ENCODE data around the gene TSSK3.
"Not testable (repeated sequence)": the region's sequence is repeated elsewhere in the genome, so short reads cannot be mapped to it uniquely, and the experiment has no call there.

The TSSK3 gene

DNA sequence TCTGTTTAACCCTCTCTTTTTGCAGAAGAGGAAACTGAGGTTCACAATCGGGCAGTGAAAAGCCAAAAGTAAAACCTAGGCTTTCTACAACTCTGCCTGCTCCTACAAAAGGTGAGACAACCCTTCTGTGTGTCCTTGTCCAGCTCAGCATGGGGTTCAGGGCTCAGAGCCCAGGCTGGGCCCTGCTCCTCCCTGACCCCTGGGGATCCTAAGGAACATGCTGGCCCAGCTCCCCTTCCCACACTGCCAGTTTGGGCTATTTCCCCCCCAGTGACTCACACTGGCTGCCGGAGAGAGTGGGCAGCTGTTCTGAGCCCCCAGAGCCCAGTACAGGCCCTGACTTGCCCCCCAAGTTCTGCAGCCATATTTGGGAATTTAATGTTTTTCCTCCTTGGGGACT, 8.9 kb upstream of the TSSK3 start:
- H3K4me3 ChIP-seq (ENCODE audit: low read length): peak overlapping the region; percentile 83
- H3K27me3 ChIP-seq (replicated peaks; ENCODE audit: control insufficient read depth, insufficient read depth, low read length): no peaks in the 10 kb centered on the region
- H3K9ac ChIP-seq (ENCODE audit: low read length): peak overlapping the region; percentile 89
- no peaks in the 10 kb centered on the region for H3K9me3 ChIP-seq (ENCODE audit: control insufficient read depth, low read length)
- peaks cover 27% of the 10 kb centered on the region for H3K4me1 ChIP-seq (ENCODE audit: control insufficient read depth, insufficient read depth, low read length)
- no peaks in the 10 kb centered on the region for H3K36me3 ChIP-seq (ENCODE audit: control insufficient read depth, insufficient read depth, low read length, severe bottlenecking)
- no peak for DNase-seq (ENCODE audit: low read depth)

DNA sequence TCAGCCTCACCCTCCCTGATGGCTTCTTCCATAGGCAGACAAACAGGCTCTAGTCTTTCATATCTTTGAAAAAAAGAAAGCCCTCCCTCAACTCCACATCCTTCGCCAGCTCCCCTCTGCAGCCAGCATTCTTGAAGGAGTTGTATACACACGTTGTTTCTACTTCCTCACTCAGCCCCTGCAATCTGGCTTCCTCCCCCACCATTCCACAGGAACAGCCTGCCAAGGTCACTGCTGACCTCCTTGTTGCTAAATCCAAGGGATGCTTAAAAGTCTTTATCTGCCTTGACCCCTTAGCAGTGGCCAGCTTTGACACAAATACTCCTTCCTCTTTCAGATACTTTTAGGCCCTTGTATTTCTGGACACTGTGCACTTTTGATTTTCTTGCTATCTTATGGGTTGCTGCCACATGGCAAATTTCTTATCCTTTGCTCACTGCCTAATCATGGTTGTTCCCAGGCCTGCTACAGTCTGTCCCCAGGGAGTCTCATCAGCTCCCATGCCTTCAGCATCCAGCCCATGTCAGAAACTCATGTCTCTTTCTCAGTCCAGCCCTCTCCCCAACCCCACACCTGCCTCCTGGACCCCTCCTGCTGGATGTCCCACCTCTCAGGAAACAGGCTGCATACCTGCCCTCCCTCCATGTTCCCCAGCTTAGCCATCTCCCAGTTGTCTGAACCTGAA, 8.3 kb upstream of the TSSK3 start:
- peak; percentile 43 for DNase-seq (ENCODE audit: low read depth)
- peak overlapping the region; percentile 83 for H3K4me3 ChIP-seq (ENCODE audit: low read length)

DNA sequence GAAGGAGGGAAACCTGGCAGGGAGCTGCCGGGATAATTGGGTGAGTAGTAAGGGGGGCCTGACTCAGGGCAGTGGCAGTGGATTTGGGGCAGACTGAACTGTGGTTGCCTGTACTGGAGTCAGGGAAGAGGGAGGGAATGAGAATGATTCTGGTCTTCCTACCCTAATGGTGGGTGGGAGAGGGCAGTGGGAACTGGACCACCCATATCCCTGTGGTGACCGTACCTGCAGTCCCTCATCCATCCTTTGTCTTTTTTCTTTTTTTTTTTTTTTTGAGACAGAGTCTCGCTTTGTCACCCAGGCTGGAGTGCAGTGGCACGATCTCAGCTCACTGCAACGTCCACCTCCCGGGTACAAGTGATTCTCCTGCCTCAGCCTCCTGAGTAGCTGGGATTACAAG, 6.6 kb upstream of the TSSK3 start:
- DNase-seq (ENCODE audit: low read depth); H3K9ac ChIP-seq (ENCODE audit: low read length); H3K4me3 ChIP-seq (ENCODE audit: low read length); H3K27me3 ChIP-seq (replicated peaks; ENCODE audit: control insufficient read depth, insufficient read depth, low read length); H3K36me3 ChIP-seq (ENCODE audit: control insufficient read depth, insufficient read depth, low read length, severe bottlenecking); H3K9me3 ChIP-seq (ENCODE audit: control insufficient read depth, low read length): not testable (repeated sequence)
- H3K4me1 ChIP-seq (ENCODE audit: control insufficient read depth, insufficient read depth, low read length): peaks cover 27% of the 10 kb centered on the region

More for the DNA sequence above, 8.3 kb upstream of the TSSK3 start:
- Histone ChIP-seq H3K27me3 (replicated peaks; ENCODE audit: control insufficient read depth, insufficient read depth, low read length) (no peaks in the 10 kb centered on the region), H3K36me3 (ENCODE audit: control insufficient read depth, insufficient read depth, low read length, severe bottlenecking) (no peaks in the 10 kb centered on the region), H3K9me3 (ENCODE audit: control insufficient read depth, low read length) (no peaks in the 10 kb centered on the region), H3K9ac (ENCODE audit: low read length) (peak overlapping the region; percentile 89), H3K4me1 (ENCODE audit: control insufficient read depth, insufficient read depth, low read length) (peaks cover 27% of the 10 kb centered on the region)

DNA sequence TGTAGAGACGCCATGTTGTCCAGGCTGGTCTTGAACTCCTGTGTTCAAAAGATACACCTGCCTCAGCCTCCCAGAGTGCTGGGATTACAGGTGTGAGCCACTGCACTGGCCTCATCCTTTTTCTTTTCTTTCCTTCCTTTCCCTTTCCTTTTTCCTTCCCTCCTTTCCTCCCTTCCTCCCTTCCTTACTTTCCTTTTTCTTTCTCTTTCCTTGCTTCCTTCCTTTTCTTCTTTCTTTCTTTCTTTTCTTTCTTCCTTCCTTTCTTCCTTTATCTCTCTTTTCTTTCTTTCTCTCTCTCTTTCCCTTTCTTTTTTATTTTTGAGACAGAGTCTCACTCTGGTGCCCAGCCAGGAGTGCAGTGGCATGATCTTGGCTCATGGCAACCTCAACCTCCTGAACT, 5.9 kb upstream of the TSSK3 start:
- DNase-seq (ENCODE audit: low read depth): no peak
- Histone ChIP-seq H3K27me3 (replicated peaks; ENCODE audit: control insufficient read depth, insufficient read depth, low read length) (no peaks in the 10 kb centered on the region), H3K4me1 (ENCODE audit: control insufficient read depth, insufficient read depth, low read length) (peaks cover 27% of the 10 kb centered on the region), H3K36me3 (ENCODE audit: control insufficient read depth, insufficient read depth, low read length, severe bottlenecking) (no peaks in the 10 kb centered on the region), H3K4me3 (ENCODE audit: low read length) (no peak overlapping the region), H3K9ac (ENCODE audit: low read length) (no peak overlapping the region), H3K9me3 (ENCODE audit: control insufficient read depth, low read length) (no peaks in the 10 kb centered on the region)

DNA sequence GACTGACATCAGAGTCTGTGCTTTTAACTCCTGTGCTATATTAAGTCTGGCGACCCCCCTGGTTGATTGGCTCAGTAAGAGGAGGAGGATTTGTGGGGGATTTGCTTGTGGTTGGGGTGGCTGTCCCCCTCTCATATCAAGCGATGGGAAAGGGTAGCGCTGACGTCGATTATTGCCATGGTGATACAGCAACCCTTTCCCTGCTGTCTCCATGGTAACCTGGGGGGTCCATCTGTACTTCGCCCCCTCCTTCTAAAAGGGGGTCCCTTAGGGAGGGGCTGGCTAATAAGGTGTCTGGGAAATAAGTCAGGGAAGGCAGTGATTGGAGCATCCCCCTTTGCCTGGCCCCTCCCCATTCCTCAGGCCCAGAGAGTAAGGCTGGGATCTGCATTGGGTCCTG, 4.7 kb upstream of the TSSK3 start:
- Histone ChIP-seq H3K27me3 (replicated peaks; ENCODE audit: control insufficient read depth, insufficient read depth, low read length) (no peaks in the 10 kb centered on the region), H3K4me3 (ENCODE audit: low read length) (no peak overlapping the region), H3K4me1 (ENCODE audit: control insufficient read depth, insufficient read depth, low read length) (peaks cover 25% of the 10 kb centered on the region), H3K9me3 (ENCODE audit: control insufficient read depth, low read length) (no peaks in the 10 kb centered on the region), H3K9ac (ENCODE audit: low read length) (no peak overlapping the region), H3K36me3 (ENCODE audit: control insufficient read depth, insufficient read depth, low read length, severe bottlenecking) (no peaks in the 10 kb centered on the region)
- no peak for DNase-seq (ENCODE audit: low read depth)

DNA sequence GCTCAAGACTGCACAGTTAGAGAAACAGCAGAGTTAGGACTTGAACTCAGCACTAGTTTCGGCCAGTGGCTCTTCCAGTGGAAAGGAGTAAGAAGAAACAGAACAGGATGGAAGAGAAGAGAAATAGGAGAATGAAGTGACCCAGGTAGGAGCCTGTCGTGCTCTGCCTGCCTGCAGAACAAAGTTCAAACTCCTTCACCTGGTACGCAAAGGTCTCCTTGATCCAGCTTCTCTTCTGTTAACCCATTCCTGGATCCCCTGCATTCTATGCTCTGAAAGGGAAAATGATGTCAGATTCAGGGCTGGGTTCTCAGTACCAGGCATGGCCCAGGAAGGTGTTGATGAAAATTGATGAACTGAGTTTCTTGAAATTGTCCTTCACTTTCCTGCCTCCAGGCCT, 3.9 kb upstream of the TSSK3 start:
- no peaks in the 10 kb centered on the region for H3K27me3 ChIP-seq (replicated peaks; ENCODE audit: control insufficient read depth, insufficient read depth, low read length)
- no peak overlapping the region for H3K9ac ChIP-seq (ENCODE audit: low read length)
- peaks cover 5% of the 10 kb centered on the region for H3K36me3 ChIP-seq (ENCODE audit: control insufficient read depth, insufficient read depth, low read length, severe bottlenecking)
- DNase-seq (ENCODE audit: low read depth): no peak
- no peak overlapping the region for H3K4me3 ChIP-seq (ENCODE audit: low read length)
- no peaks in the 10 kb centered on the region for H3K9me3 ChIP-seq (ENCODE audit: control insufficient read depth, low read length)
- peaks cover 20% of the 10 kb centered on the region for H3K4me1 ChIP-seq (ENCODE audit: control insufficient read depth, insufficient read depth, low read length)

DNA sequence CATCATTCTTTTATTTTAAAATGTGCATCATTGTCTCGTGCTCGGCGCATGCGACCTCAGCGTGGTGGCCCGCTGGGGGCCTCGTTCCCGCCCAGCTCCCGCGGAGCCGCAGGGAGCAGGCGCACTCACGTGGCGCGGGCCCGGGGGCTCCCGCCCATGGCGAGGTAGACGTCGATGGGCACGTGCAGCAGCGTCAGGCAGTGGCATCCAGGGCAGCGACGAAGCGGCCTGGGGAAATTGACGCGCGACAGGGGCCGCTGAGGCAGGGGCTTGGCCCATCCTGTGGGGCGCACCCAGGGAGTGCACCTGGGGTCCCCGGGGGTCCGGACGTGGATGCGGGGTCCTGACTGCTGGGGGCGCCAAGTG, 1.0 kb upstream of the TSSK3 start:
- H3K27me3 ChIP-seq (replicated peaks; ENCODE audit: control insufficient read depth, insufficient read depth, low read length): no peaks in the 10 kb centered on the region
- H3K36me3 ChIP-seq (ENCODE audit: control insufficient read depth, insufficient read depth, low read length, severe bottlenecking): peaks cover 22% of the 10 kb centered on the region
- no peak overlapping the region for H3K4me3 ChIP-seq (ENCODE audit: low read length)
- H3K4me1 ChIP-seq (ENCODE audit: control insufficient read depth, insufficient read depth, low read length): peaks cover 22% of the 10 kb centered on the region
- H3K9ac ChIP-seq (ENCODE audit: low read length): no peak overlapping the region
- no peak for DNase-seq (ENCODE audit: low read depth)
- no peaks in the 10 kb centered on the region for H3K9me3 ChIP-seq (ENCODE audit: control insufficient read depth, low read length)

DNA sequence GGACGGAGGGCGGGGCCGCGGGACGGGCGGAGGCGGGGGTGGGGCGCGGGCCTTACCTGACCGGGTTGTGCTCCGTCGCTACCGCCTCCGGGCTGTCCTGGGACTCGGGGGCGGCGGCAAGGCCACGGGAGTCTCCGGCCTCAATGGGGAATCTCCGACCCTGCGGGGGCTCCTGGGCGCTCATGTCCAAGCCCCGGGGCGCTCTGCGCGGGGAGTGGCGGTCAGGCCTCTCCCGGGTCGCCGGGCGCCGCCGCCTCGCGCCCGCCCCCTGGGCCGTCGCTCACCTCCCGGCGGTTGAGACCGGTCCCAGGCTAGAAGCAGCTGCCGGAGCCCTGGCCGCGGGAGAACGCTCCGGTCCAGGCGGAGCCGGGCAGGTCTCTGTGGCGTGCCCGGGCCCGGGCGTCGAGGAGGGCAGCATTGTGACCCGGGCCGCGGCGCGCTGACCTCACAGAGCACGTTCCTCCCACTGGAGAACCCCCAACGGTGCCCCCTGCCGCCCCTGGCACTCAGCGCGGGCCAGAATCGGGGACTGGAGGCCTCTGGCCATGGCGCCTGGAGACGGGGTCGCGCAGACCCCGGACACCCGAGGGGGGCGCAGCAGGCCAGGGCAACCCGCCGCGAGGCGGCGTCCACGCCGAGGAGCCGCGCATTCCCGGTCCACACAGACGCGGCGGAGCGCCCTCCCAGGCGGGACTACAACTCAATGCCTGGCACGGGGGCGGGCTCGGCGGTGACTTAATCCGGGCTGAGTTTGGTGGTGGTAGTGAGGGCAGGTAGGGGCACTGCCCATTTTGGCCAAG, 465 bp upstream of the TSSK3 start:
- Histone ChIP-seq H3K36me3 (ENCODE audit: control insufficient read depth, insufficient read depth, low read length, severe bottlenecking) (peaks cover 24% of the 10 kb centered on the region), H3K9me3 (ENCODE audit: control insufficient read depth, low read length) (no peaks in the 10 kb centered on the region), H3K27me3 (replicated peaks; ENCODE audit: control insufficient read depth, insufficient read depth, low read length) (no peaks in the 10 kb centered on the region), H3K9ac (ENCODE audit: low read length) (peak overlapping the region; percentile 74), H3K4me3 (ENCODE audit: low read length) (peak overlapping the region; percentile 56), H3K4me1 (ENCODE audit: control insufficient read depth, insufficient read depth, low read length) (peaks cover 28% of the 10 kb centered on the region)
- DNase-seq (ENCODE audit: low read depth): peak; percentile 60

DNA sequence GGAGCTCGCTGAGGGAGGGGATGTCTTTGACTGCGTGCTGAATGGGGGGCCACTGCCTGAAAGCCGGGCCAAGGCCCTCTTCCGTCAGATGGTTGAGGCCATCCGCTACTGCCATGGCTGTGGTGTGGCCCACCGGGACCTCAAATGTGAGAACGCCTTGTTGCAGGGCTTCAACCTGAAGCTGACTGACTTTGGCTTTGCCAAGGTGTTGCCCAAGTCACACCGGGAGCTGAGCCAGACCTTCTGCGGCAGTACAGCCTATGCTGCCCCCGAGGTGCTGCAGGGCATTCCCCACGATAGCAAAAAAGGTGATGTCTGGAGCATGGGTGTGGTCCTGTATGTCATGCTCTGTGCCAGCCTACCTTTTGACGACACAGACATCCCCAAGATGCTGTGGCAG, 1.4 kb downstream of the TSSK3 start:
- Histone ChIP-seq H3K36me3 (ENCODE audit: control insufficient read depth, insufficient read depth, low read length, severe bottlenecking) (peaks cover 41% of the 10 kb centered on the region), H3K4me3 (ENCODE audit: low read length) (no peak overlapping the region), H3K9me3 (ENCODE audit: control insufficient read depth, low read length) (no peaks in the 10 kb centered on the region), H3K27me3 (replicated peaks; ENCODE audit: control insufficient read depth, insufficient read depth, low read length) (no peaks in the 10 kb centered on the region), H3K9ac (ENCODE audit: low read length) (no peak overlapping the region), H3K4me1 (ENCODE audit: control insufficient read depth, insufficient read depth, low read length) (peaks cover 30% of the 10 kb centered on the region)
- no peak for DNase-seq (ENCODE audit: low read depth)

DNA sequence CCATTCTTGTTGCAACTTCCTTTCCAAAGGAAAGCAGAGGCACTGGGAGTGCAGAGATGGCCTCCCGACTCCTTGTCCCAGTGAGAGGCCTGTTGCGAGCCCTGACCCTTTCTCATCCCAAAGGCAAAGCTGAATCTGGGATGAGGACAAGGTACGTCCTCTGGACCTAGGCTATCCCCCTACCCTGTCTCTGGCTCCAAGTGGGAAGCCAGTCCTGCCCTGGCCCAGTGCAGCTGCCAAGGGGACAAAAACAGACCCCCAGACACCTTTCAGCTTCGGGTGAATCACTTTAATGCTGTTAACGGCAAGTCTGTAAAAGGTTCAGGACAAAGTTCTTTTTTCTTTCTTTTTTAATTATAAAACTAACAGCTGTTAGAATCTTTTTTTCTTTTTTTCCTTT, 2.5 kb downstream of the TSSK3 start:
- no peak for DNase-seq (ENCODE audit: low read depth)
- H3K4me3 ChIP-seq (ENCODE audit: low read length): no peak overlapping the region
- H3K27me3 ChIP-seq (replicated peaks; ENCODE audit: control insufficient read depth, insufficient read depth, low read length): no peaks in the 10 kb centered on the region
- H3K9ac ChIP-seq (ENCODE audit: low read length): no peak overlapping the region
- peaks cover 45% of the 10 kb centered on the region for H3K36me3 ChIP-seq (ENCODE audit: control insufficient read depth, insufficient read depth, low read length, severe bottlenecking)
- H3K9me3 ChIP-seq (ENCODE audit: control insufficient read depth, low read length): no peaks in the 10 kb centered on the region
- peaks cover 30% of the 10 kb centered on the region for H3K4me1 ChIP-seq (ENCODE audit: control insufficient read depth, insufficient read depth, low read length)

DNA sequence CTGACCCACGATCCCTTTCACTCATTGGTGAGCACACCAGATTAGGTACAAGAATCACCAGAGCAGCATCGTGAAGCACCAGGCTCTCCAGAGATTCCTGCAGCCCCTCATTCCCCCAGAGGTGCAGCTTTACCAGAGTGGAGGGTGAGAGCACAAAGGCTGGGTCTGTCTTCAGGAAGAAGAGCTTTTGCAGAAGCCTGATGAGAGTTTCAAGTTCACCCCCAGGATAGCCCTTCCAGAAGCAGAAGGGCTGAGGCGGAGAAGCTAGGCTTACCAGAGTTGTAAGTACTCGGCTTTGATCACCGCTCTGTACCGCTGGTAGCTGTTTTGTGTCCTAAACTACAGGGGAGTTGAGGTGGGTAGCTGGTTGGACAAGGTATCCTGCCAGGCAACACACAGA, 3.1 kb downstream of the TSSK3 start:
- H3K4me1 ChIP-seq (ENCODE audit: control insufficient read depth, insufficient read depth, low read length): peaks cover 30% of the 10 kb centered on the region
- no peaks in the 10 kb centered on the region for H3K27me3 ChIP-seq (replicated peaks; ENCODE audit: control insufficient read depth, insufficient read depth, low read length)
- no peaks in the 10 kb centered on the region for H3K9me3 ChIP-seq (ENCODE audit: control insufficient read depth, low read length)
- DNase-seq (ENCODE audit: low read depth): no peak
- H3K36me3 ChIP-seq (ENCODE audit: control insufficient read depth, insufficient read depth, low read length, severe bottlenecking): peaks cover 45% of the 10 kb centered on the region
- no peak overlapping the region for H3K4me3 ChIP-seq (ENCODE audit: low read length)
- no peak overlapping the region for H3K9ac ChIP-seq (ENCODE audit: low read length)

Data from adipocyte (in vitro differentiated cells).